Activated CD4-positive, alpha-beta T cell treated with anti-CD3 and anti-CD28 coated beads, Interleukin-2, amount 10 ng/mL, durations not matched to agents 24 days and 14 days (primary cell): Measurements from ENCODE around the gene TNFAIP8L2. TPM values are rescaled to one million over a fixed set of nuclear protein-coding genes. Genes with fewer than 3 reads are reported as not detected.
A peak's percentile ranks its signal among the peaks of the same experiment; 100 is the strongest.

ENCODE experiments used
- DNase-seq: peaks from one replicate; pipeline ENCODE4 v3.0.0; 2022
- H3K27ac Mint-ChIP-seq: one replicate; pipeline ENCODE4 v1.8.0; 2022; ENCODE audit warnings: mild to moderate bottlenecking, mixed read lengths
- H3K27me3 Mint-ChIP-seq: one replicate; pipeline ENCODE4 v1.8.0; 2022; ENCODE audit warnings: mixed read lengths
- H3K36me3 Mint-ChIP-seq: one replicate; pipeline ENCODE4 v1.8.0; 2022; ENCODE audit warnings: low read depth, mild to moderate bottlenecking, mixed read lengths
- H3K4me1 Mint-ChIP-seq: one replicate; pipeline ENCODE4 v1.8.0; 2021; ENCODE audit warnings: mixed read lengths
- H3K4me3 Mint-ChIP-seq: one replicate; pipeline ENCODE4 v1.8.0; 2022; ENCODE audit warnings: mild to moderate bottlenecking, moderate library complexity, mixed read lengths
- H3K9me3 Mint-ChIP-seq: one replicate; pipeline ENCODE4 v1.8.0; 2021; ENCODE audit warnings: mixed read lengths
- intact Hi-C: fragments of 100-400 bp; cut with micrococcal nuclease; formaldehyde crosslinking; loops from one replicate; pipeline ENCODE4 v1.15.1; 2023
- total RNA-seq: library from RNA; stranded (reverse); gene quantifications from 2 replicates; pipeline ENCODE4 v1.2.3, GENCODE V29; 2022

TNFAIP8L2 gene
- 29.4 and 32.5 TPM in 2 replicates for total RNA-seq

DNA sequence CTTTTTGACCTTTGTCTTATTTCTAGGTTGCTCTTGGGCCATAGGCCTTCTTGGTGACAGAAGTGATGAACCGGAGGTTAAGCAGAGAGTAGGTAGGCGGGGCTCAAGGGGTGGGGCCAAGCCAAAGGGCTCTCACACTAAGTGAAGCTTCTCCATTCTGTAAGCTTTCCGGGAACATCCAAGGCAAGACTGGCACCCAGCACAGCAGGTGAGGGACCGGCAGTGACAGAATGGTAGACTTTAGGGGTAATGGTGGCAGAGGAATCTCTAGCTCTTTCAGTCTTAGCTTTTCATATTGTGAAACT is at the start of gene TNFAIP8L2:
TSS of gene TNFAIP8L2 (plus strand) at position 135 of the 305 bp plus-strand sequence. CDS start 2,049 bp downstream, outside the sequence.
- Mint-ChIP-seq H3K4me1 (peaks cover 42% of the 10 kb centered on the region), H3K27me3 (no peaks in the 10 kb centered on the region), H3K27ac (peak within 1 kb of the TSS; percentile 96), H3K4me3 (peak within 1 kb of the TSS; percentile 97), H3K9me3 (no peaks in the 10 kb centered on the region), H3K36me3 (peaks cover 41% of the 10 kb centered on the region)
- peak; percentile 94 for DNase-seq
- intact Hi-C loops = loop anchor here (1.0 to 5.0 kb wide), 9 partner anchors 9 to 594 kb away; partner anchors contain the start of genes CDC42SE1, LYSMD1, PIP5K1A and SEMA6C

DNA sequence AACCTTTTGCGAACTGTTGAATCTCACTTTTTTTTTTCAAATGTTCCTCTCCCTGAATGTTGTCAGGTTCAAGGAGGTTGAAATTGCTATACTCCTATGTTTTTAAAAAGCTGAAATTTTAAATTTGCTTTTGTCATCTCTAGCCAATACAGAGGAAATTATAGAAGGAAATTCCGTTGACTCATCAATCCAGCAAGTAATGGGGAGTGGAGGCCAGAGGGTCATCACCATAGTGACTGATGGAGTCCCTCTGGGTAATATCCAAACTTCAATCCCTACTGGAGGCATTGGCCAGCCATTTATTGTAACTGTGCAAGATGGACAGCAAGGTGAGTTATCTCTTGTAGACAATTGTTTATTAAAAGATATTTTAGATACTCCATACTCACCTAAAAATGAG is 49.6 kb upstream of the TNFAIP8L2 start:
- Mint-ChIP-seq H3K4me1 (no peaks in the 10 kb centered on the region), H3K9me3 (no peaks in the 10 kb centered on the region), H3K36me3 (peaks cover 13% of the 10 kb centered on the region), H3K27ac (no peak overlapping the region), H3K27me3 (no peaks in the 10 kb centered on the region), H3K4me3 (no peak overlapping the region)
- DNase-seq = no peak
- intact Hi-C loops = no loop called here

DNA sequence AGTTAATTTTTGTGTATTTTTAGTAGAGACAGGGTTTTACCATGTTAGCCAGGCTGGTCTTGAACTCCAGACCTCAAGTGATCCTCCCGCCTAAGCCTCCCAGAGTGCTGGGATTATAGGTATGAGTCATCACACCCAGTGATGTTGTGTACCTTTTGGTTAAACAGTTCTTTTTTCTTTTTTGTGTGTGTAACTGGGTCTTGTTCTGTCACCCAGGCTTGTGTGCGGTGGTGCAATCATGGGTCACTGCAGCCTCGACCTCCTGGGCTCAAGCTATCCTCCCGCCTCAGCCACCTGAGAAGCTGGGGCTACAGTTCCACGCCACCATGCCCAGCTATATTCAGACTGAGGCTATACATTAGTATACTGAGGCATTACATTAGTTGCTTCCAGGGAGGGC is 48.1 kb upstream of the TNFAIP8L2 start:
- Mint-ChIP-seq H3K4me3 (no peak overlapping the region), H3K27ac (no peak overlapping the region), H3K9me3 (no peaks in the 10 kb centered on the region), H3K27me3 (no peaks in the 10 kb centered on the region), H3K4me1 (no peaks in the 10 kb centered on the region), H3K36me3 (peaks cover 13% of the 10 kb centered on the region)
- intact Hi-C loops = no loop called here
- no peak for DNase-seq

DNA sequence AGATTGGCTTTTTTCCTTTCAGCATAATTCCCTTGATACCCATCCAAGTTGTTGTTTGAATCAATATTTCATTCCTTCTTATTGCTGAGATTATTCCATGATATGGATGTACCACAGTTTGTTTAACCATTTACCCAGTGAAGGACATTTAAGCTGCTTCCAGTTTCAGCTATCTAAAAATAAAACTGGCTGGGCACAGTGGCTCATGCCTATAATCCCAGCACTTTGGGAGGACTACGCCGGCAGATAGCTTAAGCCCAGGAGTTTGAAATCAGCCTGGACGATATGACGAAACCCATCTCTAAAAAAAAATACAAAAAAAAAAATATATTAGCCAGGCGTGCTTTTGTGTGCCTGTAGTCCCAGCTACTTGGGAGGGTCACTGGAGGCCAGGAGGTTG is 42.6 kb upstream of the TNFAIP8L2 start:
- Mint-ChIP-seq H3K27ac (no peak overlapping the region), H3K9me3 (no peaks in the 10 kb centered on the region), H3K27me3 (no peaks in the 10 kb centered on the region), H3K36me3 (peaks cover 7% of the 10 kb centered on the region), H3K4me3 (no peak overlapping the region), H3K4me1 (no peaks in the 10 kb centered on the region)
- intact Hi-C loops = no loop called here
- DNase-seq = no peak

DNA sequence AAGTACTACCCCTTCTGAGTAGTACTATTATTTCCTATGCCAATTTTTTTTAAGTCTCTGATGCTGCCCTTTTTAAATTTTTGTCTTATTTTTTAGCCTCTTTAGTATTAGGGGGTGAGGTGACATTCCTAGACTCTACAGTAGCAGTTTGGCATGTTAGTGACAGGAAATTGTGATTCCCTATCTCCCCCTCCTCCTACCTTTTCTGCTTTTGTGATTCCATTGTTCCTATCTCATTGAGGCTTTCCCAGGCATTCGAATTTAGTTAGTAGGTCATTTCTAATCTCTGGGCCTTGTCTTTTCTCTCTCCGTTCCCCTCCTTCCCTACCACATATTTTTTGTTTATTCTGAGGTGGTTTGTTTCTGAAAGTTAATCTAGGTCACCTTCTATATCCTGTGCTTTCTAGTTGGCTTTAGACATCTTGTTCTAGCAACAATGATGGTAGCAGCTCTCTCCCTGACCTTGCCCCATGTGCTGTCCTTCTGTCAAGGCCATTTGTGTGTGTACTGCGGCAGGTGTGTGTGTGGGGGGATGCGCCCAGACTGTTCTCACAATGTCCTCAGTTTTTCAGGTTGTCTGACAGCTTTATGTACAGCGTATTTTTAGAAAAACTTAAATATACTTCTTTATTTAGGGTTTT is 31.6 kb upstream of the TNFAIP8L2 start:
- Mint-ChIP-seq H3K27ac (no peak overlapping the region), H3K27me3 (no peaks in the 10 kb centered on the region), H3K9me3 (no peaks in the 10 kb centered on the region), H3K4me3 (no peak overlapping the region), H3K4me1 (no peaks in the 10 kb centered on the region), H3K36me3 (peaks cover 9% of the 10 kb centered on the region)
- no peak for DNase-seq
- intact Hi-C loops = no loop called here

DNA sequence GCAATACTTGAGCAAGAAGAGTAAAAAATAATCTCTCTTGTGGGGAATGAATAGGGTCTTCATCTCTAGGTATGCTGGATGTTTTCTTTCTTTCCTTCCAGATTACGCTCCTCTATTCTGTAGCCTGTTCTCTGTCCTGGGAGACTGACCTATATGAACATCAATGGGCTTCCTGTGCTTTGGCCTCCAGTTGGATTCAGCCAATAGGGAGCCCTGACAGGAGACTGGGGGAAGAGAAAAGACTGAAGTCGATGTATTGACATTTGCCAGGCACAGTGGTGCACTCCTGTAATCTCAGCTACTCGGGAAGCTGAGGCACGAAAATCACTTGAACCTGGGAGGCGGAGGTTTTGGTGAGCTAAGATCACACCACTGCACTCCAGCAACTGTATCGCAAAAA is 27.6 kb upstream of the TNFAIP8L2 start:
- H3K4me3 Mint-ChIP-seq = no peak overlapping the region
- DNase-seq = no peak

DNA sequence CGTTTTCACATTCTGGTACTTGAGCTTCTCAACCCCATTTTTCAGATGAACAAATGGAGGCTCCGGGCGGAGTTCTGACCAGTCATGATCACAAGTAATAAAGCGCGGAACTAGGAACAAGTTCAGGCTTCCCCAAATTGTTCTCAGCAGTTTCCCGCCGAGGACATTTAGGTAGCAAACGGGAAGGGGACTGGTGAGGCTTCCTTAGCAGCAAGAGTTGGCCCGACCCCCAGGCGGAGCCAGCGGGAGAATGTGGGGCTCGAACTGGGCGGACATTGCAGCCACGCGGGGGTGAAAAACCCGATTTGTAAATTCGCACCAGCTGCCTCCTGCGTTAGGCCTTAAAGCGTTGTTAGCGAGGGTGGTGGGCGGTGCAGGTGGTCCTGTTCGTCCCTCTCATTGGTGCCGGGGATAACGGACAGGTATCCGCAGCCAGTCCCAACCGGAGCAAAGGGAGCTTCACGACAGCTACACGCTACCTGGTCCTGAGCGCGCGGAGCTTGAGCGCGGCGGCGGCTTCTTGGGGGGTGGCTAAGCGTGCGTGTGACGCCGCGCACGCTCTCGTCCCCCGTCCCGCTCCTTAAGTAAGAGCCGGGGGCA is 25.4 kb upstream of the TNFAIP8L2 start:
- Mint-ChIP-seq H3K27me3 (peaks cover 7% of the 10 kb centered on the region), H3K27ac (peak overlapping the region; percentile 49)
- intact Hi-C loops = loop anchor here (2.0 kb wide), 2 partner anchors 16 to 26 kb away; partner anchors contain the start of genes SEMA6C and TNFAIP8L2

More for the DNA sequence above, 27.6 kb upstream of the TNFAIP8L2 start:
- Mint-ChIP-seq H3K36me3 (peaks cover 6% of the 10 kb centered on the region), H3K4me1 (peaks cover 6% of the 10 kb centered on the region), H3K27me3 (peaks cover 7% of the 10 kb centered on the region), H3K9me3 (no peaks in the 10 kb centered on the region), H3K27ac (no peak overlapping the region)
- intact Hi-C loops = no loop called here

DNA sequence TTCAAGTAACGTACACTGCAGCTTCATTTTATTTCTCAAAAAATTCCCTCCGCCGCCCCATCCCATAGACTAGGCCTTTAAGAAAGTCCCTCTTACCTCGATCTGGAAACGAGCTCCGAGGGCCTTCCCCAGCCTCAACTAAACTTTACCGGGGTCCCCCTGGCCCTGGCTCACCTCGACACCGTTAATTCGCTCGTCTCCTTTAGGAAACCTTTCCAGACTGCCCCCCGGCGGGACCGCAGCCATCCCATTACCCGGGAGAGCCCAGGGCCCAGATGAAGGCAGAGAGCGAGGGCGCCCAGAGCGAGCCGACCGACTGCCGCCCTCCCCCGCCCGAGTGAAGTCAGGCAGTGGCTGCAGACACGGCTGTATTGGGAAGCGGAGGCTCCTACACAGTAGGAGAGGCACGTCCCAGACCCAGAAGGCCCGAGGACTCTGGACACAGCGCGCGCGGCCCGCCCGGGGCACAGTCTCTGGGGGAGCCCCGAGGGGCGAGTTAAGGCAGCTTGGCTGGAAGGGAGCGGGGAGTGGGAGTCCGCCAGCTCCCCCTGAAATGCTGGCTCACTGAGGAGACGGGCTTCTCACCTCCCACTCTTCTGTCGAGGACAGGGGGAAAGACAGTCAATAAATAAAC is 24.6 kb upstream of the TNFAIP8L2 start:
- H3K4me3 Mint-ChIP-seq = peak overlapping the region; percentile 70
- H3K27me3 Mint-ChIP-seq = peaks cover 7% of the 10 kb centered on the region
- peaks cover 6% of the 10 kb centered on the region for H3K4me1 Mint-ChIP-seq
- intact Hi-C loops = loop anchor here (2.0 kb wide), 2 partner anchors 15 to 25 kb away; partner anchors contain the start of genes SEMA6C and TNFAIP8L2
- H3K9me3 Mint-ChIP-seq = no peaks in the 10 kb centered on the region
- peak overlapping the region; percentile 40 for H3K27ac Mint-ChIP-seq
- peaks cover 2% of the 10 kb centered on the region for H3K36me3 Mint-ChIP-seq
- no peak for DNase-seq

More for the DNA sequence above, 25.4 kb upstream of the TNFAIP8L2 start:
- Mint-ChIP-seq H3K4me3 (peak overlapping the region; percentile 70), H3K9me3 (no peaks in the 10 kb centered on the region), H3K36me3 (peaks cover 2% of the 10 kb centered on the region), H3K4me1 (peaks cover 6% of the 10 kb centered on the region)
- DNase-seq = peak; percentile 91

DNA sequence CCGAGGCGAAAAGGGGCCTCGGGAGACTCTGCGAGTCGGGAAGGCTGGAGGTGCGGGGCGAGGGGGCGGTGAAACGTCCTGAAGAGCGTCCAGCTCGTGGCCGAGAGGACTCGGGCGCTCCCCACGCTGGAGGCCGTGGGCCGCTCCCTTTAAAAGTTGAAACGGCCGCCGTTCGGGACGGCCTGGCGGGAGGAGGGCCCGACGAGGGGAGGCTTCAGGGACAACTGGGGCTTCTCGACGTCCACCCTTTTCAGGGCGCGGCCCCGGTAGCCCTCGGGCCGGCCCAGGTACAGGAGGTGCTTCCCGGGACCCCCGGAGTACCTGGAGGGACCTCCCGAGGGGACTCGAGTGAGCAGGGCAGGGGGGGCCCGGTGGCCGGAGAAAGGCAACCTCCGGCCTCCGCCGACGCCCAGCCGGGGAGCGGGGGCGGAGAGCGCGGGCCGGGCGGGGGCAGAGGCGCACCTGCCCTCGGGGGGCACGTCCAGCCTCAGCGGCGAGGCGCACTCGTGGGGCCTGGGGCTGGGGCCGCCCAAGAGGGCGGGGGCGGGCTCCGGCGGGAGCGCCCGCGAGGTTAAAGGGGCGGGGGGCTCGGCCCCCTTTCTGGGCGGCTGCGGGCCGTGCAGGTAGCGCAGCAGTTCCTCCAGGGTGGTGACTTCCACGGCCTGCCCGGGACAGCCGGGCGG is 24.0 kb upstream of the TNFAIP8L2 start:
- intact Hi-C loops = no loop called here

DNA sequence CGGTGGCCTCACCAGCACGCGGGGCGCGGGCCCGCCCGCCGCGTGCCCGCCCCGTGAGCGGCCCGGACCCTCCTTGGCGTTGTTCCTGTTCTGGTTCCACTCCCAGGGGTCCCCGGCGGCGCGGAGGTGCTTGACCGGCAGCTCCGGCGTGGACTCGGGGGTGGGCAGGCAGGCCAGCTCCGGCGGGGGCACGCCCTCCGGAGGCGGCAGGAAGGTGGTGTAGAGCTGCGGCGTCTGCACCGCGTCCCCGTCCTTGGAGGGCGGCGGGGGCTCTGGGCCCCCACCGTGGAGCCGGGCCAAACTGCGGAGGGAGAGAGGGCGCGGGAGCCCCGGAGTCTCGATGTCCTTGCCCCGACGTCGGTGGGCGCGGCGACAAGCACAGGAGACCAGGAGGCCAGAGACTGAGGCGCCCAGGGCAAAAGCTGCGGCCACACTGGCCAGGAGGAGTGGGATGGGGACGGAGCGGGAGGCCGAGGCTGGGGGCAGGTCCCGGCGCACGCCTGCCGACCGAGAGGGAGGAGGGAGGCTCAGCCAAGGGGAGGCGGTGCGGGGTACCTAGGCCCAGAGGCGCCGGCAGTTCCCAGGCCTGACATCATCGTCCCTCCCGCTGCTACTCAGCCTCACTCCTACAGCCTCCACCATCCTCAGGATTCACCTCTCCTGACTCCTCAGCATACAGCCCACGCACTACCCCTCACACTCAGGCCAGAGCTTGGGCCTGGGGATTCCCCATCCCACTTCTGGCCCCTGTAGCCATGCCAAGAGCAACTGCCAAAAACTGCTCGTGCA is 23.2 kb upstream of the TNFAIP8L2 start:
- H3K4me1 Mint-ChIP-seq = peaks cover 6% of the 10 kb centered on the region
- H3K36me3 Mint-ChIP-seq = peaks cover 2% of the 10 kb centered on the region
- intact Hi-C loops = no loop called here
- H3K4me3 Mint-ChIP-seq = no peak overlapping the region
- H3K27ac Mint-ChIP-seq = no peak overlapping the region
- no peak for DNase-seq
- H3K27me3 Mint-ChIP-seq = peaks cover 7% of the 10 kb centered on the region
- no peaks in the 10 kb centered on the region for H3K9me3 Mint-ChIP-seq

More for the DNA sequence above, 24.0 kb upstream of the TNFAIP8L2 start:
- H3K4me1 Mint-ChIP-seq = peaks cover 6% of the 10 kb centered on the region
- no peak overlapping the region for H3K27ac Mint-ChIP-seq
- no peak overlapping the region for H3K4me3 Mint-ChIP-seq
- peaks cover 7% of the 10 kb centered on the region for H3K27me3 Mint-ChIP-seq
- DNase-seq = no peak
- H3K9me3 Mint-ChIP-seq = no peaks in the 10 kb centered on the region
- peaks cover 2% of the 10 kb centered on the region for H3K36me3 Mint-ChIP-seq

DNA sequence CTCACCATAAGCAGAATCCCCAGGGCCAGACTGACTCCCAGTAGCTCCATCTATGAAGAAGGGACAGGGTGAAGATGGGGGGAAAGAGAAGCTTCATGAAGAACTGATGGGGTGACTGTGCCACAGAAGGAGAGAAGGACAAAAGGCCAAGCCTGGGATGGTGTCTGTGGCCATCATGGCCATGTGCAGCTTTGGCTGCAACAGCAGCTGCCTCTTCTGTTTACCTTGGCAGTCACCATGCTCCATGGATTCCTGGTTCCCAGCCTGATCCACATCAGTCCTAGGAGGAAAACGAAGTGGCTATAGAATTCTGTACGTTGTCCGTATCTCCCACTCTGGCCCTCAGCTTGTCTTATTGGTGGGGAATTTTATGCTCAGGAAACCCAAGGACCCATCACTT is 22.1 kb upstream of the TNFAIP8L2 start:
- Mint-ChIP-seq H3K9me3 (no peaks in the 10 kb centered on the region), H3K4me1 (peaks cover 6% of the 10 kb centered on the region), H3K36me3 (no peaks in the 10 kb centered on the region), H3K27ac (no peak overlapping the region), H3K27me3 (peaks cover 7% of the 10 kb centered on the region), H3K4me3 (no peak overlapping the region)
- no peak for DNase-seq
- intact Hi-C loops = no loop called here

DNA sequence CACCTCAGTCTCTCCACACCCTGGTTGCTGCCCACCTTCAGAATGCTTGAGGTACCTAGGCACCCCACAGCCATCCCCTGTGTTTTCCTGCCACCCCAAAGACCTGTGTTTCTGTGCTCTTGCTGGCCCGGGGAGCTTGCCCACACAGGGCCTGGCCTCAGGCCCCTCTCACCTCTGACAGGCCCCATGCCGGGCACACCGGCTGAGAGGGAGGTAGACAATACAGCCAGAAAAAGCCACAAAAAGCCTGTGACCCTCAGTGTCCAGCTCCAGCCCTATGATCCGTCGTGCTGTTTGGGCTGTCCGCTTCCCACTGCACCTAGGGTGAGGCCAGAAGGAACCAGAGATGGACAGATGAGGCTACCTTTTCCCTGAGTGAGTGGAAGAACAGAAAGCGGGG is 21.5 kb upstream of the TNFAIP8L2 start:
- intact Hi-C loops = no loop called here
- Mint-ChIP-seq H3K9me3 (no peaks in the 10 kb centered on the region), H3K4me1 (peaks cover 6% of the 10 kb centered on the region), H3K36me3 (no peaks in the 10 kb centered on the region), H3K27ac (no peak overlapping the region), H3K27me3 (peaks cover 7% of the 10 kb centered on the region), H3K4me3 (no peak overlapping the region)
- no peak for DNase-seq
